HG03196 (cell line): Measurements from ENCODE around the gene NELFA.
"Not testable (repeated sequence)": the region's sequence is repeated elsewhere in the genome, so short reads cannot be mapped to it uniquely, and the experiment has no call there.

ENCODE experiments used
- ATAC-seq: cut with Tn5 transposase; IDR thresholded peaks from one replicate; pipeline ENCODE4 v1.9.1; 2021; ENCODE audit not compliant: unreplicated experiment

Gene NELFA

DNA sequence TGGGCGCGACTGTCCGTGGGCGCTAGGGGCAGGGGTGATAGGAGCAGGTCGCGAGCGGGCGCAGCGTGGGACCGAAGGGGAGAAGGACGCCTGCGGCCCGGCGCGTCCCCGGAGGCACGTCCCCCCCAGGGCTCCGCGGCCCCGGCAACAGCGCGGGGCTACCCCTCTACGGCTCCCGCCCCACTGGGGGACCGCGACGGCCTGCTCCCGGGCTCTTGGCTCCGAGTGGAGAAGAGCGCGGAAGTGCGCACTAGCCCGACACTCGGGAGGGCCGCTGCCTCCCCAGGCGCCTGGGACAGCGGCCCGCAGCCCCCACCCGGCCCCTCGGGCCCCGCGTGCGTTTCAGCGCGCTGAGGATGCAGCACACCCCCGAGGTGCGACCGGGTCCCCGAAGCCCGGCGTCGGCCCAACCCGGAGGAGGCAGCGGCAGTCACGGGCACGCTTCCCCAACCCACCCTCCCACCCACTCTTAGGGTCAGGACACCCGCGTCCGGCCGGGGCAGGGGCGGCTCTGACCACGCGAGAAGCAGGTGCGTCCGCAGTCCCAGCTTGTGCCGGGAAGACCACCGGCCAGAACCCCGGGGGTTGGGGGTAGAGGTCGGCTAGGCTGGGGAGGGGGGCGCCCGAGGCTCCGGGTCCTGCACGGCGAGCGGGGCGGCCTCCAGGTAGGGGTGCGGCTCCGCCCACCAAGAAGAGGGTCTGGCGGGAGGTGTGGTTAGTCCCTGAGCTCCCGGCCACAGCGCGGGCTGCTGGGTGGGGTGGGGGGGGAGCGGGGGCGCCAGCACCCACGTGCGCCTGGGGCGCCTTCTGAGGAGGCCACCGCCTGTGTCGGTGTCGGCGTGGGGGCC lies 31.8 kb upstream of the NELFA start:
- ATAC-seq: no peak

DNA sequence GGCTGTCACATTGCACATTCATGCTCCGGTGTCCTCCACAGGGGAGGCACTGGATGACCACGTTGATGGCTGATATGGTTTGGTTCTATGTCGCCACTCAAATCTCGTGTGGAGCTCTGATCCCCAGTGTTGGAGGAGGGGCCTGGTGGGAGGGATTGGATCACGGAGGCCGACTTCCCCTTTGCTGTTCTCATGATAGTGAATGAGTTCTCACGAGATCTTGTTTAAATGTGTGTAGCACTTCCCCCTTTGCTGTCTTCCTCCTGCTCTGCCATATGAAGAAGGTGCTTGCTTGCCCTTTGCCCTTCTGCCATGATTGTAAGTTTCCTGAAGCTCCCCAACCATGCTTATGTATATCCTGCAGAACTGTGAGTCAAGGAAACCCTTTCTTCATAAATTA lies 28.1 kb upstream of the NELFA start:
- ATAC-seq: no peak

DNA sequence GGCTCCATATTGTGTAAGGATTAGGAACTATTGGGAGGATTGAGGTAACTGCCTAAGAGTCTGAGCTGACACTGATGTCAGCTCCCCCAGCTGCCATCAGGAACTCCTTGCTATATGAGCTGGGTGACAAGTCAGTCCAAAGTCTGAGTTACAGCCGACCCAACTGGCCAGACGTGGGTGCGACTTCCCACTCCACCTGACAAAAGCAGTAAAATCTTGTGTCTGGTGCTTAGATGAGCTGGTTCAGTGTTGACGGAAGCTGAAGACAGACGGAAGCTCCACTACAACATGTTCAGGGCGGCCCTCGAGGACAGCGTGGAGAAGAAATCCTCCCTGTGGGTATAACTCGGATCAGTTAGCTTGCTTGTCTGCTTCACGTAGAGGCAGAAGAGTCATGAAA lies 27.6 kb upstream of the NELFA start:
- ATAC-seq: no peak

DNA sequence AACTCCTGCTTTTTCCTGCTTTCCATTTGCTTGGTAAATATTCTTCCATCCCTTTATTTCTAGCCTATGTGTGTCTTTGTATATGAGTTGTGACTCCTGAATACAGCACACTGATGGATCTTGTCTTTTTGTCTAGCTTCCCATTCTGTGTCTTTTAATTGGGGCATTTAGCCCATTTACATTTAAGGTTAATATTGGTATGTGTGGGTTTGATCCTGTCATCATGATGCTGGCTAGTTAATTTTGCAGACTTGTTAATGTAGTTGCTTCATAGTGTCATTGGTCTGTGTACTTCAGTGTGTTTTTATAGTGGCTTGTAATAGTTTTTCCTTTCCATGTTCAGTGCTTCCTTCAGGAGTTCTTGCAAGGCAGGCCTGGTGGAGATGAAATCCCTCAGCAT lies 22.4 kb upstream of the NELFA start:
- ATAC-seq: not testable (repeated sequence)

DNA sequence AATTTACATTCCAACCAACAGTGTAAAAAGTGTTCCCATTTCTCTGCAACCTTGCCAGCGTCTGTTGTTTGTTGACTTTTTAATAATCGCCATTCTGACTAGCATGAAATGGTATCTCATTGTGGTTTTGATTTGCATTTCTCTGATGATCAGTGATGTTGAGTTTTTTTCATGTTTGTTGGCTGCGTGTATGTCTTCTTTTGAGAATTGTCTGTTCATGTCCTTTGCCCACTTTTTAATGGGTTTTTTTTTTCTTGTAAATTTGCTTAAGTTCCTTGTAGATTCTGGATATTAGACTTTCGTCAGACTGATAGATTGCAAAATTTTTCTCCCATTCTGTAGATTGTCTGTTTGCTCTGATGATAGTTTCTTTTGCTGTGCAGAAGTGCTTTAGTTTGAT lies 18.3 kb upstream of the NELFA start:
- not testable (repeated sequence) for ATAC-seq

DNA sequence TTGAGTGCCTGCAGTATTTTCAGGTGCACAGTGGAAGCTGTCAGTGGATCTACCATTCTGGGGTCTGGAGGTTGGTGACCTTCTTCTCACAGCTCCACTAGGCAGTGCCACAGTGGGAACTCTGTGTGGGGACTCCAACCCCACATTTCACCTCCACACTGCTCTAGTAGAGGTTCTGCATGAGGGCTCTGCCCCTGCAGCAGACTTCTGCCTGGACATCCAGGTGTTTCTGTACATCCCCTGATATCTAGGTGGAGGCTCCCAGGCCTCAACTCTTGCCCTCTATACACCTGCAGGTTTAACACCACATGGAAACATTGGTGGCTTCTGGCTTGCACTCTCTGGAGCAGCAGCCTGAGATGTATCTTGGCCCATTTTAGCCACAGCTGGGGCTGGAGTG lies 17.0 kb upstream of the NELFA start:
- ATAC-seq: no peak

DNA sequence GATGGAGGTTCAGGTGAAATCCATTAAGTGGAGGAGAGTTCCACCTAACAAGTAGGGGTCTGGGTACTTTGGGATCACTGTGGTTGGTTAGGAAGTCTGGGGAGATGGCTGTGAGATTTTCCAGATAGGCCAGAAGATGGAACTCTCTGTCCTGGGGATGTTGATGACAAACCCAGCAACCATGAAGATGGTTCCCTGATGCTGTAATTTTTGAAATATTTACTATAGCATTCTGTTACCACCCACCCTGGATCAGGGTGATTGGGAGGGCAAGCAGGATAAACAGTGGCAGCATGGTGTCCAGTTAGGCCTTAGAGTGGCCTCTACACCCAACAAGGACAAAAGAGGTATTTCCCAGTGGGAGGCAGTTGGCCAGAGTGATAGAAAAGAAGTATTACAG lies 15.9 kb upstream of the NELFA start:
- no peak for ATAC-seq

DNA sequence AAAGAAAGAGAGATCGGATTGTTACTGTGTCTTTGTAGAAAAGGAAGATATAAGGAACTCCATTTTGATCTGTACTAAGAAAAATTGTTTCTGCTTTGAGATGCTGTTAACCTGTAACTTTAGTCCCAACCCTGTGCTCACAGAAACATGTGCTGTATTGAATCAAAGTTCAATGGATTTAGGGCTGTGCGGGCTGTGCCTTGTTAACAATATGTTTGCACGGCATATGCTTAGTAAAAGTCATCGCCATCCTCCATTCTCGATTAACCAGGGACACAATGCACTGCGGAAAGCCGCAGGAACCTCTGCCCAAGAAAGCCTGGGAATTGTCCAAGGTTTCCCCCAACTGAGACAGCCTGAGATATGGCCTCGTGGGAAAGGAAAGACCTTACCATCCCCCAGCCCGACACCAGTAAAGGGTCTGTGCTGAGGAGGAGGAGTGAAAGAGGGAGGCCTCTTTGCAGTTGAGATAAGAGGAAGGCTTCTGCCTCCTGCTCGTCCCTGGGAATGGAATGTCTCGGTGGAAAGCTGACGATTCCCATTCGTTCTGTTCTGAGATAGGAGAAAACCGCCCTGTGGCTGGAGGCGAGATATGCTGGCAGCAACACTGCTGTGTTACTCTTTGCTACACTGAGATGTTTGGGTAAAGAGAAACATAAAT lies 12.7 kb upstream of the NELFA start:
- ATAC-seq: not testable (repeated sequence)

DNA sequence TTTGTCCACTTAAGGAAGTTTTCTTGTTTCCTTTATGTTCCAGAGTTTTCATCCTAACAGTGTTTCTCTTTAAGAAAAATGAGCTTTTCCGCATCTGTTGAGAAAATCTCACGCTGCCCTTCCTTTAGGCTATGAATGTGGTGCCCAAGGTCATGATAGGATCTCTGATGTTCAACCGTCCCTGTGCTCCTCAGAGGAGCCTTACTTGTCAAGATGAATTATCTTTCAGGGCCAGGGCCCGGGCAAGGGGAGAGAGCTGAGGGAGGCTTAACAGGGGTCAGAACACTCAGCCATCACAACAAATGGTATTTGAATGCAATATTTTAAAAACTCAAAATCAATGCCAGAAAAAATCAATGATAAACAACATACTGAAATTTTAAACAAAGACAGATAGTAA lies 6.2 kb upstream of the NELFA start:
- no peak for ATAC-seq

DNA sequence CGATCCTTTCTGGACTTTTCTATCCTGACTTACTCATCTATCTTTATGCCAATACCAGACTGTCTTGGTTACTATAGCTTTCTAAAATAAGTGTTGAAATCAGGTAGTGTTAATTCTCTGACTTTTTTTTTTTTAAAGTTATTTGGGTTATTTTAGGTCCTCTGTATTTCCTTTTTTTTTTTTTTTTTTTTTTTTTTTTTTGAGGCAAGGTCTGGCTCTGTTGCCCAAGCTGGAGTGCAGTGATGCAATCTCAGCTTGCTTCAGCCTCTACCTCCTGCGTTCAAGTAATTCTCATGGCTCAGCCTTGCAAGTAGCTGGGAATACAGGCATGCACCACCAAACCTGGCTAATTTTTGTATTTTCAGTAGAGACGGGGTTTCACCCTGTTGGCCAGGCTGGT lies 2.8 kb upstream of the NELFA start:
- ATAC-seq: no peak

DNA sequence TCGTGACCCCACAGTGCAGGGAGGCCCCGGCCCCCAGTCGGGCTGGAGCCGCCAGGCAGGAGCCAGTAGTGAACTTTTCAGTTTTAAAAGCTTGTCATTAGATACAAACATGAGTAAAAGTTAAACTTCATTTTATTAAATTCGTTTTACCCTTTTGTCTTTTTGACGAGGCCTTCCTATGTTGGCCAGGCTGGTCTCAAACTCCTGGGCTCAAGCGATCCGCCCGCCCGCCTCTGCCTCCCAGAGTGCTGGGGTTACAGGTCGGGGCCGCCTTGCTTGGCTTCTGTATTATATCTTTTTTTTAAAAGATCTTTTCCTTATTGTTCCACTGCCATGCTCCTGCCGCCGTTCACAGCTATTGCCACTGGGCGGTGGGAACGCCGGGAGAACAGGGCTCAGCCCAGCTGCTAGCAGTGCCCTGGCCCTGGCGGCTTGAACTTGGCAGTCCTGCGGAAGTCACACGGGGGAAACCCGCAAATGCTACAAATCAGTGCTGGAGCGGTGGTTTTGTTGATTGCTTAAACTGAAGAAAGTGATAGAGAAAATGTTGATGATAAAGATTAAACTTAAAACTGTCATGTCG lies 968 bp upstream of the NELFA start:
- no peak for ATAC-seq

DNA sequence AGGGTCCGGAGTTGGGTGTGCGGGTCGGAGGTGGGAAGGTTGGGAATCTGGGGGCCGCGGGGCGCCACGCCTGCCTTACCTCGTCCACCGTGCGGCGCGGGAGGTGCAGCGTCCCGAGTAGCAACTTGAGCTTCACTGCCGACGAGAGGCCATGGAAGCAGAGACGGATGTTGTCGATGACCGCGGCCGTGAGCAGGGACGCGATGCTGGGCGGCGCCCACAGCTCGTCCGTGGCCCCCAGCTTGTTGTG lies 178 bp downstream of the NELFA start:
- ATAC-seq: no peak

DNA sequence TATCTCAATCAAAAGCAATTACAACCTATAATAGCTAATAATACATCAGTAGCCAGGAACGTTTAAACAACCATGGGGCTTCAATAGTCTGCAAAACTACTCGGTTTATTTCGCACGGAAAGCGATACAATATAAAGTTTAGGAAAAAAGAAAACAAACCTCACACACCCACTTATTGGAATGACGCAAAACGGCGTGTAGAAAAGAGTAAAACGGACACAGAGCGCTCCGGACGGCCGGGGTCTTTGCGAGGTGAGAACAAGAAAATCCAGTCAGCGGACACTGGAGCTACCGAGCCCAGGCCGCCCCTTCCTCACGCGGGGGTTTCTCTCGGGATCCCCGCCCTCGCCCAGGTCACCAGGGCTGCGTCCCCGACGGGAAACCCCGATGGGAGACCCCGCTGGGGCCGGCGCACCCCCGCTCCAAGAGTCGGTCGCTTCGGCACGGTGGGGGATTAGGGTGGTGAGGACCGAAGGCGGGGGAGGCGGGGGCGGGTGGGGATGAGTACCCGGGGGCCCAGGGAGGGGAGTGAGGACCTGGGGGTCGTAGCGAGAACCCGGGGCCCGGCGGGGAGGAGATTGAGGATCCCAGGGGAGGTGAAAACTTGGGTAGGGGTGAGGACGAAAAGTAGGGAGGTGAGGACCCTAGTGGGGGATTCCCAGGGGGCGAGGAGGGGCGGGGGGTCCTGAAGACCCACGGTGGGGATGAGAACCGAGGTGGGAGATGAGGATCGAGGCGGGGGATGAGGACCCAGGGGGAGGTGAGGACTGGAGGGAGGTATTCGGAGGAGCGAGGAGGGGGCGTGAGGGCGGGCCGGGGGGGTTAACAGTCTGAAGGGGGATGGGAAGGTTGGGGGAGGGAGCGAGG lies 737 bp downstream of the NELFA start:
- no peak for ATAC-seq

DNA sequence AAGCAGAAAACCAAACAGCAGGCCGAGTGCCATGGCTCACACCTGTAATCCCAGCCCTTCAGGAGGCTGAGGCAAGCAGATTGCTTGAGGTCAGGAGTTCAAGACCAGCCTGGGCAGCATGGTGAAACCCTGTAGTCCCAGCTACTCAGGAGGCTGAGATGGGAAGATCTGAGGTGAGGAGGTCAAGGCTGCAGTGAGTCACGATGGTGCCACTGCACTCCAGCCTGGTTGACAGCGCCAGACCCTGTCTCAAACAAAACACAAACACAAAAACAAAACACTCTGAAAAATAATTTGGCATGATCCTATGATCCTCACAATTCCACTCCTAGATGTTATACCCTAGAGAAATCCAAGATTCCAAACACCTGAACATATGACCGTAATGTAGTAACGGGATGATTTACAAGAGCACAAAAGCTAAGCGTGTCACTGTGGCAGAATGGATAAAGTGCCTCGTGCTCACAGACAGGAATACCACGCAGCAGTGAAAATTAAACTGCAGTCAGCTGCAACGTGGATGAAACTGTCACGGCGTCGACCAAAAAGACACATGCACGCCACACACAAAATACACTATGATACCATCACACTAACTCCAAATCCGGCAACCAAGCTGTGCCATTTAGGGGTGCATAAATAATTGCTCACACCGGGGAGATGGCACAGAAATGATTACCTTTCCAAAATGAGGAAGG lies 1.7 kb downstream of the NELFA start:
- ATAC-seq: no peak

DNA sequence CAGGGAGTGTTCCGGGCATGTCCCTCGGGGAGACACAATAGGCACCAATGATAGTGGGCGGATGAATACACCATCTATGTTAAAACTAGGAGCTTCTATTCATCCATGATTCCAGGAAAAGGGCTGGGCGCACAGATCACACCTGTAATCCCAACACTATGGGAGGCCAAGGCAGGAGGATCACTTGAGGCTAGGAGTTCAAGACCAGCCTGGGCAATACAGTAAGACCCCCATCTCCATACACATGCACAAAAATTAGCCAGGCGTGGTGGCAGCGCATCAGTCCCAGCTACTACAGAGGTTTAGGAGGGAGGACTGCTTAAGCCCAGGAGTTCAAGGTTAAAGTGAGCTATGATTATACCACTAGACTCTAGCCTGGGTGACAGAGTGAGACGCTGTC lies 2.4 kb downstream of the NELFA start:
- ATAC-seq: no peak

DNA sequence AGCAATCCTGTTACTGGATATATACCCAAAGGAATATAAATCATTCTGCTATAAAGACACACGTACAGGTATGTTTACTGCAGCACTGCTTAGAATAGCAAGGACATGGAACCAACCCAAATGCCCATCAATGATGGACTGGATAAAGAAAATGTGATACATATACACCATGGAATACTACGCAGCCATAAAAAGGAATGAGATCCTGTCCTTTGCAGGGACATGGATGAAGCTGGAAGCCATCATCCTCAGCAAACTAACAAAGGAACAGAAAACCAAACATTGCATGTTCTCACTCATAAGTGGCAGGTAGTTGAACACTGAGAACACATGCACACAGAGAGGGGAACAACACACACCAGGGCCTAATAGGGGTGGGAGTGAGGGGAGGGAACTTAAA lies 5.4 kb downstream of the NELFA start:
- ATAC-seq: not testable (repeated sequence)

DNA sequence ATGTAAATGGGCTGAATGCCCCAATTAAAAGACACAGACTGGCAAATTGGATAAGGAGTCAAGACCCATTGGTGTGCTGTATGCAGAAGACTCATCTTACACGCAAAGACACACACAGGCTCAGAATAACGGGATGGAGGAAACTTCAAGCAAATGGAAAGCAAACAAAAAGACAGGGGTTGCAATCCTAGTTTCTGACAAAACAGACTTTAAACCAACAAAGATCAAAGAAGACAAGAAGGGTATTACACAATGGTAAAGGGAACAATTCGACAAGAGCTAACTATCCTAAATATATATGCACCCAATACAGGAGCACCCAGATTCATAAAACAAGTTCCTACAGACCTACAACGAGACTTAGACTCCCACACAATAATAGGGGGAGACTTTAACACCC lies 9.5 kb downstream of the NELFA start:
- ATAC-seq: not testable (repeated sequence)

DNA sequence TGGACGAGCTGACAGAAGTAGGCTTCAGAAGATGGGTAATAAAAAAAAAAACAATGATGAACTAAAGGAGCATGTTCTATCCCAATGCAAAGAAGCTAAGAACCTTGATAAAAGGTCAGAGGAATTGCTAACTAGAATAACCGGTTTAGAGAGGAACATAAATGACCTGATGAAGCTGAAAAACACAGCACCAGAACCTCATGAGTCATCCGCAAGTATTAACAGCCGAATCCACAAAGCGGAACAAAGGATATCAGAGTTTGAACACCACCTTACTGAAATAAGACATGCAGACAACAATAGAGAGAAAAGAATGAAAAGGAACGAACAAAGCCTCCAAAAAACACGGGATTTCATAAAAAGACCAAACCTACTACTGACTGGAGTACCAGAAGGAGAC lies 10.5 kb downstream of the NELFA start:
- no peak for ATAC-seq

DNA sequence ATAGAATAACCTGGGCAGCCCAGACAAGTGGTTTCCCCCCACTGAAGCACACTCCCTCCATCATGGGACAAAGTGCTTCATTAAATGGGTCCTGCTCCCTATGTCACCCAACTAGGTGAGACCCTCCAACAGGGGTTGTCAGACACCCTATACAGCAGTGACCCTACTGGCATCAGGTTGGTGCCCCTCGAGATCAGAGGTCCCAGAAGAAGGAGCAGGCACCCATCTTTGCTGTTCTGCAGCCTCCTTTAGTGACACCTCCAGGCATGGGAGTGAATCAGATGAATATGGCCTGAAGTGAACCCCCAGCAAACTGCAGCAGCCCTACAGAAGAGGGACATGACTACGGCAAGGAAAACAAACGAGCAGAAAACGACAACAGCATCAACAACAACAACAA lies 11.1 kb downstream of the NELFA start:
- ATAC-seq: no peak

DNA sequence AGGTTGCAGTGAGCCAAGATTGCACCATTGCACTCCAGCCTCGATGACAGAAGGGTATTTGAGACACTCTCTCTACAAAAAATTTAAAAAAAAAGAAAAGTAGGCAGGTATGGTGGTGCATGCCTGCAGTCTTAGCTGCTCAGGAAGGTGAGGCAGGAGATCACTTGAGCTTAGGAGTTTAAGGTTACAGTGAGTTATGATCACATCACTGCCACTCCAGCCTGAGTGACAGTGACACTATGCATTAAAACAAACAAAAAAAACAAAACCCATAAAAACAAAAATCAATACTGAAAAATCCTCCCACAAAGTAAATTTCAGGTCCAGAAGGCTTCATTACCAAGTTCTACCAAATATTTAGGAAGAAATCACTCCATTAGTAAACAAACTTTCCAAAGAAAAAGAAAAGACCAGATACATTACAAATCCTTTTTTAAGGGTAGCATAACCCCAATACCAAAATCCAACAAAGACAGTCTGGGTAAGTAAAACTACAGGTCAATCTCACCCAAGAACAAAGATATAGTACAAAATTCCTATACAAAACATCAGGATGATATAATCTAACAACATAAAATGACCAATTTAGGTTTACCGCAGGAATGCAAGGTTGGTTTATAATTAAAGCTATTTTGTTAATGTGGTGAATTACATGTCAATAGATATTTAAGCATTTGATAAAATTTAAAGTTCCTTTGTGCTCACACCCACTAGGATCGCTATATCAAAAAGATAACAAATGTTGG lies 11.7 kb downstream of the NELFA start:
- no peak for ATAC-seq
